Hepatocyte (in vitro differentiated cells): Measurements from ENCODE around the gene METTL6. TPM values are rescaled to one million over a fixed set of nuclear protein-coding genes. Genes with fewer than 3 reads are reported as not detected.

Experiments used
- DNase-seq: peaks from one replicate; pipeline ENCODE4 v3.0.0-alpha.2; 2016; ENCODE audit warnings: low spot score
- H2AFZ ChIP-seq: fragments of 200-600 bp; sonication (generic); 2 replicates; pipeline ENCODE4 v1.6.0; 2016; ENCODE audit warnings: antibody characterized with exemption, mild to moderate bottlenecking
- H3K27ac ChIP-seq: fragments of 200-600 bp; sonication (generic); 2 replicates; pipeline ENCODE4 v1.5.1; 2016; ENCODE audit warnings: mild to moderate bottlenecking
- H3K27me3 ChIP-seq: fragments of 200-600 bp; sonication (generic); 2 replicates; pipeline ENCODE4 v1.6.1; 2016
- H3K36me3 ChIP-seq: fragments of 200-600 bp; sonication (generic); replicated peaks from 2 replicates; pipeline ENCODE4 v1.5.1; 2016; ENCODE audit warnings: low read depth; ENCODE audit not compliant: insufficient read depth
- H3K4me1 ChIP-seq: fragments of 200-600 bp; sonication (generic); 2 replicates; pipeline ENCODE4 v1.5.1; 2016; ENCODE audit warnings: mild to moderate bottlenecking, moderate library complexity; ENCODE audit not compliant: insufficient read depth
- H3K4me2 ChIP-seq: fragments of 200-600 bp; sonication (generic); 2 replicates; pipeline ENCODE4 v1.6.0; 2016
- H3K4me3 ChIP-seq: fragments of 200-600 bp; sonication (generic); 2 replicates; pipeline ENCODE4 v1.5.1; 2016; ENCODE audit warnings: mild to moderate bottlenecking
- H3K79me2 ChIP-seq: fragments of 200-600 bp; sonication (generic); 2 replicates; pipeline ENCODE4 v1.6.0; 2017; ENCODE audit warnings: mild to moderate bottlenecking
- H3K9me2 ChIP-seq: fragments of 200-600 bp; sonication (generic); replicated peaks from 2 replicates; pipeline ENCODE4 v1.6.0; 2017; ENCODE audit warnings: mild to moderate bottlenecking; ENCODE audit not compliant: insufficient read depth
- H3K9me3 ChIP-seq: fragments of 200-600 bp; sonication (generic); 2 replicates; pipeline ENCODE4 v1.5.1; 2016; ENCODE audit warnings: low read depth, mild to moderate bottlenecking
- H4K20me1 ChIP-seq: fragments of 200-600 bp; sonication (generic); 2 replicates; pipeline ENCODE4 v1.6.0; 2016; ENCODE audit warnings: mild to moderate bottlenecking; ENCODE audit not compliant: insufficient read depth, poor library complexity, severe bottlenecking
- CTCF ChIP-seq: fragments of 200-600 bp; sonication (generic); IDR thresholded peaks from 2 replicates; pipeline ENCODE4 v1.5.1; 2016; ENCODE audit warnings: antibody characterized with exemption, mild to moderate bottlenecking; ENCODE audit not compliant: poor library complexity
- EZH2 ChIP-seq: fragments of 200-600 bp; sonication (generic); IDR thresholded peaks from 2 replicates; pipeline ENCODE4 v1.6.1; 2016; ENCODE audit warnings: antibody characterized with exemption, mild to moderate bottlenecking, borderline replicate concordance
- EZH2phosphoT487 ChIP-seq: fragments of 200-600 bp; sonication (generic); IDR thresholded peaks from one replicate; pipeline ENCODE4 v1.6.1; 2018; ENCODE audit warnings: antibody characterized with exemption, mild to moderate bottlenecking, low read depth, moderate library complexity; ENCODE audit not compliant: unreplicated experiment, severe bottlenecking
- WGBS: methylation state at CpG from one replicate; pipeline ENCODE4 v1.1.6; 2016; ENCODE audit warnings: low lambda C conversion rate; ENCODE audit errors: missing lambda C conversion rate; 5-methylcytosine and 5-hydroxymethylcytosine counted together
- polyA plus RNA-seq: library from polyadenylated mRNA; unstranded; fragments of >200 nt; fragmentation: Nextera tagmentation; extraction: Ambion mirVana; gene quantifications from 2 replicates; pipeline ENCODE4 v1.2.1, GENCODE V29; 2016
- total RNA-seq: library from RNA; depleted of rRNA; stranded (reverse); fragments of >200 nt; gene quantifications from 2 replicates; pipeline ENCODE4 v1.2.3, GENCODE V29; 2014

Gene METTL6
- total and polyA plus RNA-seq, 2 experiments from 2014 or later = 13.4 to 21.4 TPM

- Histone ChIP-seq H4K20me1 (no peaks in the 10 kb centered on the region), H3K9me2 (no peaks in the 10 kb centered on the region), H3K9me3 (no peaks in the 10 kb centered on the region), H2AFZ (no peak overlapping the region), H3K27ac (no peak overlapping the region), H3K4me1 (no peaks in the 10 kb centered on the region), H3K27me3 (no peaks in the 10 kb centered on the region), H3K36me3 (no peaks in the 10 kb centered on the region), H3K4me3 (no peak overlapping the region), H3K4me2 (no peak overlapping the region), H3K79me2 (no peaks in the 10 kb centered on the region)
- TF ChIP-seq CTCF (no peak), EZH2phosphoT487 (no peak), EZH2 (no peak)
- 96% methylated on average over 1 of the region's 1 CpG for WGBS
- no peak for DNase-seq
Measured at GRCh38 chr3:15404767-15405166, 22.6 kb downstream of the METTL6 start.

- WGBS = 87% methylated on average over 3 of the region's 3 CpGs
- H3K36me3 ChIP-seq = no peaks in the 10 kb centered on the region
- H4K20me1 ChIP-seq = no peaks in the 10 kb centered on the region
- no peaks in the 10 kb centered on the region for H3K9me3 ChIP-seq
- H2AFZ ChIP-seq = no peak overlapping the region
- no peaks in the 10 kb centered on the region for H3K27me3 ChIP-seq
- H3K27ac ChIP-seq = no peak overlapping the region
- no peak overlapping the region for H3K4me2 ChIP-seq
- TF ChIP-seq EZH2phosphoT487 = no peak
- no peak for TF ChIP-seq CTCF
- TF ChIP-seq EZH2 = no peak
- H3K79me2 ChIP-seq = no peaks in the 10 kb centered on the region
- H3K9me2 ChIP-seq = no peaks in the 10 kb centered on the region
- no peak overlapping the region for H3K4me3 ChIP-seq
- H3K4me1 ChIP-seq = no peaks in the 10 kb centered on the region
- DNase-seq = no peak
Measured at GRCh38 chr3:15403965-15404364, 23.4 kb downstream of the METTL6 start.

- no peak overlapping the region for H3K4me2 ChIP-seq
- no peaks in the 10 kb centered on the region for H3K9me3 ChIP-seq
- H3K27ac ChIP-seq = no peak overlapping the region
- no peak for TF ChIP-seq EZH2
- no peak for TF ChIP-seq EZH2phosphoT487
- no peak for TF ChIP-seq CTCF
- H3K36me3 ChIP-seq = no peaks in the 10 kb centered on the region
- H3K27me3 ChIP-seq = no peaks in the 10 kb centered on the region
- no peaks in the 10 kb centered on the region for H3K4me1 ChIP-seq
- no peaks in the 10 kb centered on the region for H3K9me2 ChIP-seq
- no peaks in the 10 kb centered on the region for H3K79me2 ChIP-seq
- H3K4me3 ChIP-seq = no peak overlapping the region
- H4K20me1 ChIP-seq = no peaks in the 10 kb centered on the region
- H2AFZ ChIP-seq = no peak overlapping the region
- no peak for DNase-seq
- 90% methylated on average over 3 of the region's 3 CpGs for WGBS
Measured at GRCh38 chr3:15403495-15403894, 23.8 kb downstream of the METTL6 start.

GRCh38 chr3:15401936-15402335 lies 25.4 kb downstream of the METTL6 start:
- Histone ChIP-seq H3K9me2 (no peaks in the 10 kb centered on the region), H3K27ac (no peak overlapping the region), H4K20me1 (no peaks in the 10 kb centered on the region), H3K4me2 (no peak overlapping the region), H3K79me2 (no peaks in the 10 kb centered on the region), H3K9me3 (no peaks in the 10 kb centered on the region), H3K4me1 (no peaks in the 10 kb centered on the region), H3K4me3 (no peak overlapping the region), H2AFZ (no peak overlapping the region), H3K36me3 (no peaks in the 10 kb centered on the region), H3K27me3 (no peaks in the 10 kb centered on the region)
- no peak for DNase-seq
- TF ChIP-seq EZH2 (no peak), CTCF (no peak)
- WGBS = 88% methylated on average over 4 of the region's 4 CpGs
